ENCODE data around the gene GAS1. TPM values are rescaled to one million over a fixed set of nuclear protein-coding genes. Genes with fewer than 3 reads are reported as not detected.
A peak's percentile ranks its signal among the peaks of the same experiment; 100 is the strongest.

Gene GAS1
- total RNA-seq, 4 donors from 2014 or later = 39.9 to 217 (median 132) TPM

DNA sequence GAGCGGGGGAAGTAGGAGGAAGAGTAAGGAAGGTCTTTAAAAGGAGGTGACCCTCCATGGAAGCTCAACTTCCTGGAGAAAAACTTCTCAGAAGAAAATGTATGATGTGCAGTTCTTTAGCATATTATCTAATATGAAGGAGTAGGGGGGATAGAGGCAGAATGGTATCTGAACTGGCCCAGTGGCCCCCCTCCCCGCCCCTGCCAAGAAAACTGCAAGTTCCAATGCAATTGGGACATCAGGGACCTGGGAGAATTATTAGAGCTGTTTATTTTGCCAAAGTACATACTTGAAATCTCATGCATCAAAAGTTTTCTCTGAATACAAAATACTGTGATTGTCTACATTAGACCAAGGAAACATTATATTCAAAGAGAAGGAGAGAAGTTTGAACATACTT lies 40.6 kb upstream of the GAS1 start:
- Histone ChIP-seq H3K27me3 (no peaks in the 10 kb centered on the region), H3K27ac (no peak overlapping the region), H3K4me3 (no peak overlapping the region), H3K36me3 (no peaks in the 10 kb centered on the region), H3K4me1 (peaks cover 0 to 20% (median 6%) of the 10 kb centered on the region in 4 donors), H3K9me3 (no peaks in the 10 kb centered on the region)
- DNase-seq (ENCODE audit: low spot score in 2 of 2) = no peak
- 86 to 91% methylated on average over 2 of the region's 2 CpGs for WGBS, 2 donors
- TF ChIP-seq EP300 (IDR thresholded peaks at IDR 0.05) (no peak), POLR2A (IDR thresholded peaks at IDR 0.05) (no peak)
- TF ChIP-seq, protein P1, sequence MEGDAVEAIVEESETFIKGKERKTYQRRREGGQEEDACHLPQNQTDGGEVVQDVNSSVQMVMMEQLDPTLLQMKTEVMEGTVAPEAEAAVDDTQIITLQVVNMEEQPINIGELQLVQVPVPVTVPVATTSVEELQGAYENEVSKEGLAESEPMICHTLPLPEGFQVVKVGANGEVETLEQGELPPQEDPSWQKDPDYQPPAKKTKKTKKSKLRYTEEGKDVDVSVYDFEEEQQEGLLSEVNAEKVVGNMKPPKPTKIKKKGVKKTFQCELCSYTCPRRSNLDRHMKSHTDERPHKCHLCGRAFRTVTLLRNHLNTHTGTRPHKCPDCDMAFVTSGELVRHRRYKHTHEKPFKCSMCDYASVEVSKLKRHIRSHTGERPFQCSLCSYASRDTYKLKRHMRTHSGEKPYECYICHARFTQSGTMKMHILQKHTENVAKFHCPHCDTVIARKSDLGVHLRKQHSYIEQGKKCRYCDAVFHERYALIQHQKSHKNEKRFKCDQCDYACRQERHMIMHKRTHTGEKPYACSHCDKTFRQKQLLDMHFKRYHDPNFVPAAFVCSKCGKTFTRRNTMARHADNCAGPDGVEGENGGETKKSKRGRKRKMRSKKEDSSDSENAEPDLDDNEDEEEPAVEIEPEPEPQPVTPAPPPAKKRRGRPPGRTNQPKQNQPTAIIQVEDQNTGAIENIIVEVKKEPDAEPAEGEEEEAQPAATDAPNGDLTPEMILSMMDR (IDR thresholded peaks at IDR 0.05) = no peak

DNA sequence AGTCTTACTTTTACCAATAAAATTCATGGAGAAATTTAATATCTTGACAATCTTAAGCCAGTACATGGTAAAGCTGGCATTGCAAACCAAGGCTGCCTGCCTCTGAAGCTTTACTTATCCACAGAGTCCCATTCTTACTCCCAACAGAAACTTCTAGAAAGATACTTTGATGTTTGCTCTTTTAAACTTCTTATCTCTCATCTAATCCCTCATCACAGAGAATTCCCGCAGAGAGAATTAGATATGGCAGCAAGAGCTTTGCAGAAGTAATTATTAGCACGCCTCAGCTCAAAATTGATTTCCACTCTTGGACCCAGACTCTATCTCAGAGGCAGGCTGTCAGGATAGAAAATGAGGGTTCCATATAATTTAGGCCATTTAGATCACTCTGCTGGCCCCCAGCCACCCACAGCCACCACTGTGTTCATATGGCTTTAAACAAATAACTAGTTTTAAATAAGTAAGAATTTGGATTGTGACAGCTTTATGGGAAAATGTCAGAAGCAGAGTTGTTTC lies 37.9 kb upstream of the GAS1 start:
- TF ChIP-seq POLR2A (IDR thresholded peaks at IDR 0.05) = no peak
- TF ChIP-seq EP300 (IDR thresholded peaks at IDR 0.05) = no peak
- TF ChIP-seq, protein P1 (IDR thresholded peaks at IDR 0.05) = no peak
- 94 to 98% methylated on average over 2 of the region's 2 CpGs for WGBS, 2 donors
- Histone ChIP-seq H3K9me3 (no peaks in the 10 kb centered on the region), H3K27me3 (no peaks in the 10 kb centered on the region), H3K36me3 (no peaks in the 10 kb centered on the region), H3K27ac (no peak overlapping the region), H3K4me1 (peaks cover 0 to 22% (median 6%) of the 10 kb centered on the region in 4 donors), H3K4me3 (no peak overlapping the region)
- DNase-seq (ENCODE audit: low spot score in 2 of 2) = no peak

DNA sequence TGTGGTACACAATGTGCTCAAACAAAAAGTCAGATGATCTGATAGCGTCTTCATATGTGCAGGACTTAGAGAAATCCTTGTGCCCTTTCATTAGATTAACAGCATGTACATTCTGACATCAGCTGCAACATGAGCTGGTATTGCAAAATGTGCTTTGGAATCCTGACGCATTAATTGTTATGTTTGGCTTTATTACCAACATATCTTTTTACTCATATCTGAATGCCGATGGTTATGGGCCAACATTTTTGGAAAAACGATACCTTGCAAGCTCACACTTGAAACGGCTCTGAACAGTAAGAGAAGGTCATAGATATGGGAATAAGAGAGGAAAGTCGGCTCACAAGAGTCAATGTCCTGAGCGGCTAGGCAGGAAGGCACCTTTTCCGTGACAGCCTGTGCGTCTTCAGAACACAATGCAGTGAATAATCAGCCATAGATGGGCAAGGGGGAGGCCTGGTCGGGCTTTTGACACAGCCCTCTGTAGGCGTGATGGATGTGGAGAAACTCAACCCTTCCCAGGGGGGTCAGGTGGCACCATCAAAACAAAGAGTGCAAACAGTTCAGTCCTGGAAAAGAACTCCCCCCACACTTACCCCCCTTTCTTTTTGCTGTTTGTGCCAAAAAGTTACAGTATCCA lies 36.4 kb upstream of the GAS1 start:
- 40 to 42% methylated on average over 11 of the region's 11 CpGs for WGBS, 2 donors
- H3K27me3 ChIP-seq = no peaks in the 10 kb centered on the region
- H3K4me3 ChIP-seq = no peak overlapping the region
- H3K9me3 ChIP-seq = no peaks in the 10 kb centered on the region
- peaks cover 0 to 25% (median 6%) of the 10 kb centered on the region in 4 donors for H3K4me1 ChIP-seq
- DNase-seq (ENCODE audit: low spot score in 2 of 2) = peak in 1 of 2 donors; percentile 20
- TF ChIP-seq EP300 (IDR thresholded peaks at IDR 0.05) = peak; percentile 47 to 82
- TF ChIP-seq, protein P1 (IDR thresholded peaks at IDR 0.05) = no peak
- H3K36me3 ChIP-seq = no peaks in the 10 kb centered on the region
- H3K27ac ChIP-seq = peak overlapping the region in 2 of 4 donors; percentile 23 to 63

DNA sequence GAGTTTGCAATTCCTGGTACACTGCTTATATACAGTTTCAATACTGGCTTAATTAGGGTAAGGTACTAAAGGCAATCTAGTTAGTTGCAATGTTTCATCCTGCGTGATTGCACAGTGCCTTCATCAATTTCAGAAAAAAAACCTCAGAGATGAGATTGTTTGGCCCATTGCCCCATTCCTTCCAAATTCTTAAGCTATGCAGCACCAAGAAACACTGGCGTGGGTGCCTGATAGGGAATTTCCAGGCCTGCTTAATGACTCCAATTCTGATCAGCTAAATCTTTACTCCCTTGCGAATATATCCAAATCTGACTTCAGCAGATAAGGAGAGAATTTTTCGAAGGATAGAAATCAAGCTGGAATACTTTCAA lies 35.9 kb upstream of the GAS1 start:
- Histone ChIP-seq H3K27ac (peak overlapping the region in 2 of 4 donors; percentile 23 to 63), H3K4me3 (no peak overlapping the region), H3K9me3 (no peaks in the 10 kb centered on the region), H3K36me3 (no peaks in the 10 kb centered on the region), H3K4me1 (peaks cover 0 to 26% (median 6%) of the 10 kb centered on the region in 4 donors), H3K27me3 (no peaks in the 10 kb centered on the region)
- TF ChIP-seq, protein P1 (IDR thresholded peaks at IDR 0.05) = no peak
- TF ChIP-seq POLR2A (IDR thresholded peaks at IDR 0.05) (no peak), EP300 (IDR thresholded peaks at IDR 0.05) (no peak)
- 42 to 63% methylated on average over 4 of the region's 4 CpGs for WGBS, 2 donors
- no peak for DNase-seq (ENCODE audit: low spot score in 2 of 2)

DNA sequence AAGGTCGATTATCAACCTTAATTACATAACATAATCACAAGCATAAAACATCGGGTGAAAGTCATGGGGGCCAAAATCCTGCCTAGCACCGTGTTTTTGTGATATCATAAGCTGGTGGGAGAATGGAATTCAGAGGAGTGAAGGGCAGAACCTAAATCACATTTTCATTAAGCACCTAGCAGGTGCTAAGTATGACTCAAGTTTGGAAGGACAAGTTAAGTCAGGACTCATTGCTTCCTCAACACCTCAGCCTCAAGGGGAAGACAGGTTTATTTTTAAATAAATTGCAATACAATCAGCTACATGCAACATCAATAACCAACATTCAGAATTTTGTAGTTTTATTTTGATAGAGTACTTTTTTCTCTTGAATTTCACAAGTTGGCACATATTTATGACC lies 33.5 kb upstream of the GAS1 start:
- Histone ChIP-seq H3K4me3 (no peak overlapping the region), H3K9me3 (no peaks in the 10 kb centered on the region), H3K4me1 (peaks cover 0 to 29% (median 7%) of the 10 kb centered on the region in 4 donors), H3K27me3 (no peaks in the 10 kb centered on the region), H3K27ac (no peak overlapping the region), H3K36me3 (no peaks in the 10 kb centered on the region)
- 78 to 96% methylated on average over 3 of the region's 3 CpGs for WGBS, 2 donors
- no peak for TF ChIP-seq POLR2A (IDR thresholded peaks at IDR 0.05)
- TF ChIP-seq EP300 (IDR thresholded peaks at IDR 0.05) = no peak
- TF ChIP-seq, protein P1 (IDR thresholded peaks at IDR 0.05) = no peak
- no peak for DNase-seq (ENCODE audit: low spot score in 2 of 2)

Measured in tibial nerve (tissue), 4 donors.